DOHH2 (cell line): ENCODE data around the gene KNDC1.

Source experiments
- EZH2phosphoT487 ChIP-seq: fragments of 200-600 bp; sonication (generic); IDR thresholded peaks from 2 replicates; pipeline ENCODE4 v1.6.1; 2017; ENCODE audit warnings: borderline replicate concordance, mild to moderate bottlenecking, antibody characterized with exemption, low read length, moderate library complexity, mixed read lengths
- TF ChIP-seq, protein P1 (sequence below): fragments of 200-600 bp; sonication (generic); IDR thresholded peaks from one replicate; pipeline ENCODE4 v1.5.1; 2014; ENCODE audit warnings: antibody characterized with exemption, mild to moderate bottlenecking, low read depth, low read length; ENCODE audit not compliant: poor library complexity, severe bottlenecking

DNA sequence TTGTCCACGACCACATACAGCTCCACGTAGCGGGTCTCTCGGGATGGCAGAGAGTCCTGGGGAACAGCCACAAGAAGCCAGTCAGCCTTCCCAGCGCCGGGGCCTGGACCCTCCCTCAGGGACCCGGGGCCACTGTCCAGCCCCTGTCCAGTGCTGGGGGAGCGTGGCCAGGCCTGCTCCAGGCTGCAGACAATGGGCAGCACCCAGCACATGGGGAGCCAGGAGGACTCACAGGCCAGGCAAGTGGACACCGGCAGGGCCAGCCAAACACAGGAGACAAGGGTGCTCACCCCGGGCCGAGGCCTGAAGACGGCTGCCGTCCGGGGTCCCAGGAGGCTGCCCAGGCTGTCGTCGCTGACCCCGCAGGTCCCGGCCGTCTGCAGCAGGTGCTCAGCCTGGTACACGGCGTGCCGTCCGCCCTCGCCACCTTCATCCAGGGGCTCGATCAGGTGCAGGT, 113.0 kb downstream of the KNDC1 start:
- TF ChIP-seq, protein P1, sequence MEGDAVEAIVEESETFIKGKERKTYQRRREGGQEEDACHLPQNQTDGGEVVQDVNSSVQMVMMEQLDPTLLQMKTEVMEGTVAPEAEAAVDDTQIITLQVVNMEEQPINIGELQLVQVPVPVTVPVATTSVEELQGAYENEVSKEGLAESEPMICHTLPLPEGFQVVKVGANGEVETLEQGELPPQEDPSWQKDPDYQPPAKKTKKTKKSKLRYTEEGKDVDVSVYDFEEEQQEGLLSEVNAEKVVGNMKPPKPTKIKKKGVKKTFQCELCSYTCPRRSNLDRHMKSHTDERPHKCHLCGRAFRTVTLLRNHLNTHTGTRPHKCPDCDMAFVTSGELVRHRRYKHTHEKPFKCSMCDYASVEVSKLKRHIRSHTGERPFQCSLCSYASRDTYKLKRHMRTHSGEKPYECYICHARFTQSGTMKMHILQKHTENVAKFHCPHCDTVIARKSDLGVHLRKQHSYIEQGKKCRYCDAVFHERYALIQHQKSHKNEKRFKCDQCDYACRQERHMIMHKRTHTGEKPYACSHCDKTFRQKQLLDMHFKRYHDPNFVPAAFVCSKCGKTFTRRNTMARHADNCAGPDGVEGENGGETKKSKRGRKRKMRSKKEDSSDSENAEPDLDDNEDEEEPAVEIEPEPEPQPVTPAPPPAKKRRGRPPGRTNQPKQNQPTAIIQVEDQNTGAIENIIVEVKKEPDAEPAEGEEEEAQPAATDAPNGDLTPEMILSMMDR = no peak
- no peak for TF ChIP-seq EZH2phosphoT487
